Measurements from ENCODE around the gene BCAR3.

Gene BCAR3

GRCh38 chr1:93532780-93533378, 148.8 kb downstream of the BCAR3 start:
- DNase-seq: no peak

GRCh38 chr1:93531193-93531592, 150.4 kb downstream of the BCAR3 start:
- DNase-seq: no peak

- DNase-seq: no peak
Measured at GRCh38 chr1:93528412-93528811, 153.2 kb downstream of the BCAR3 start.

- DNase-seq: no peak
Measured at GRCh38 chr1:93526431-93526830, 155.2 kb downstream of the BCAR3 start.

GRCh38 chr1:93525431-93525830, 156.2 kb downstream of the BCAR3 start:
- DNase-seq: no peak

- no peak for DNase-seq
Measured at GRCh38 chr1:93522721-93523120, 158.9 kb downstream of the BCAR3 start.

- no peak for DNase-seq
Measured at GRCh38 chr1:93521618-93522017, 160.0 kb downstream of the BCAR3 start.

- DNase-seq: no peak
Measured at GRCh38 chr1:93519199-93519829, 162.3 kb downstream of the BCAR3 start.

- DNase-seq: no peak
Measured at GRCh38 chr1:93518516-93518915, 163.1 kb downstream of the BCAR3 start.

GRCh38 chr1:93516164-93516563, 165.5 kb downstream of the BCAR3 start:
- peak in 1 of 2 experiments; percentile 6 for DNase-seq
